Measurements from ENCODE around the gene FOXF2. TPM values are rescaled to one million over a fixed set of nuclear protein-coding genes. Genes with fewer than 3 reads are reported as not detected.

The FOXF2 gene
- total and polyA plus RNA-seq, 2 donors (not counting 3 experiments of a cell fraction or from before 2014, with no cell fraction given), result not detected

DNA sequence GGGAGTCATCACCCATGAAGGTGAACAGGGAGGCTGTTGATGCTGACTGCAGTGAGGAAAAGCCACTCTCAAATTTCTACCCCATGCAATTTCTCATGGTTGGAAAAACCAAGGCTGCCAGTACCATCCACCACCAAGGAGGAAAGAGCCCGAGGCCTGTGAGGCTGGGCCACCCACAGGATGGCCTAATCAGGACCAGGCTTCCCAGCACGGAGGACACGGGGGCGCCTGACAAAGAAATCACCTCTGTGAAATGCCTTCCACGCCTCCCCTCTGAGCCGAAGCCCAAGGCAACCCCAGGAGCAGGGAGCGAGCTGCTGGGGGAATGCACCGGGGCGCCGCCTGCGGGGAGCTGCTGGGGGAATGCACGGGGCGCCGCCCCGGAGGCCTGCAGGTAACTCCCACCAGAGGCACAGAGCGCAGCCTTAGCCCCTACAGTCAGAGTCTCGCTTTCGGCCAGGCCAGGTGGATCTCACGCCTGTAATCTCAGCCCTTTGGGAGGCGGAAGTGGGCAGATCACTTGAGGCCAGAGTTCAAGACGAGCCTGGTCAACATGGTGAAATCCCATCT, 26.9 kb downstream of the FOXF2 start:
- H3K9me3 ChIP-seq (replicated peaks; ENCODE audit: control insufficient read depth, insufficient read depth, low read length), result no peaks in the 10 kb centered on the region
- ChIA-PET POLR2A (no interaction called here), CTCF (no interaction called here)
- no peak overlapping the region for H3K27ac ChIP-seq (ENCODE audit: insufficient read depth, low read depth, low read length)
- H3K9me1 ChIP-seq (replicated peaks; ENCODE audit: control insufficient read depth, extremely low read depth, insufficient read depth, low read length), result no peaks in the 10 kb centered on the region
- no peak overlapping the region for H3K9ac ChIP-seq (replicated peaks; ENCODE audit: extremely low read depth, insufficient read depth, low read length)
- H3K4me3 ChIP-seq (replicated peaks in 1 of 3; ENCODE audit: insufficient read depth in 1 of 3, low read depth in 1 of 3, low read length in 3 of 3), result no peak overlapping the region
- DNase-seq (ENCODE audit: low read depth, low spot score) (no peak), FAIRE-seq (no peak)
- H3K79me2 ChIP-seq (ENCODE audit: control insufficient read depth, insufficient read depth, low read length), result no peaks in the 10 kb centered on the region
- no peaks in the 10 kb centered on the region for H3K27me3 ChIP-seq (ENCODE audit: control insufficient read depth in 2 of 2, insufficient read depth in 2 of 2, low read length in 2 of 2)
- H4K20me1 ChIP-seq (replicated peaks; ENCODE audit: control insufficient read depth, extremely low read depth, insufficient read depth, low read length), result no peaks in the 10 kb centered on the region
- H3K4me1 ChIP-seq (ENCODE audit: control insufficient read depth, extremely low read depth, insufficient read depth, low read length), result no peaks in the 10 kb centered on the region
- intact Hi-C loops (cut with micrococcal nuclease) (no loop called here), dilution Hi-C loops (cut with MboI; ENCODE audit: extremely low pct_ligation_motif_present, low sequenced_read_pairs) (no loop called here)
- H3K4me2 ChIP-seq (ENCODE audit: insufficient read depth, low read length), result no peak overlapping the region
- H2AFZ ChIP-seq (ENCODE audit: low read depth, low read length), result no peak overlapping the region
- H3K36me3 ChIP-seq (ENCODE audit: control insufficient read depth in 2 of 2, extremely low read depth in 1 of 2, insufficient read depth in 2 of 2, low read length in 2 of 2), result no peaks in the 10 kb centered on the region
- TF ChIP-seq POLR2AphosphoS5 (IDR thresholded peaks at IDR 0.05; ENCODE audit: insufficient read depth, low read depth, low read length) (no peak), GATA2 (IDR thresholded peaks at IDR 0.05; ENCODE audit: insufficient read depth, insufficient read length, low read depth, low read length) (no peak), MYC (IDR thresholded peaks at IDR 0.05; ENCODE audit: low read depth, low read length) (no peak), EZH2 (IDR thresholded peaks at IDR 0.05; ENCODE audit: borderline replicate concordance, low read depth, low read length, severe bottlenecking) (no peak), JUN (IDR thresholded peaks at IDR 0.05; ENCODE audit: borderline replicate concordance, insufficient read depth, insufficient read length, low read depth) (no peak), FOS (IDR thresholded peaks at IDR 0.05; ENCODE audit: borderline replicate concordance, insufficient read depth, low read length) (no peak), POLR2A (IDR thresholded peaks at IDR 0.05; ENCODE audit: low read depth, low read length) (no peak)
- TF ChIP-seq, protein P1, sequence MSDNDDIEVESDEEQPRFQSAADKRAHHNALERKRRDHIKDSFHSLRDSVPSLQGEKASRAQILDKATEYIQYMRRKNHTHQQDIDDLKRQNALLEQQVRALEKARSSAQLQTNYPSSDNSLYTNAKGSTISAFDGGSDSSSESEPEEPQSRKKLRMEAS (IDR thresholded peaks at IDR 0.05; ENCODE audit: insufficient read depth, insufficient read length), result no peak
- TF ChIP-seq, protein P2, sequence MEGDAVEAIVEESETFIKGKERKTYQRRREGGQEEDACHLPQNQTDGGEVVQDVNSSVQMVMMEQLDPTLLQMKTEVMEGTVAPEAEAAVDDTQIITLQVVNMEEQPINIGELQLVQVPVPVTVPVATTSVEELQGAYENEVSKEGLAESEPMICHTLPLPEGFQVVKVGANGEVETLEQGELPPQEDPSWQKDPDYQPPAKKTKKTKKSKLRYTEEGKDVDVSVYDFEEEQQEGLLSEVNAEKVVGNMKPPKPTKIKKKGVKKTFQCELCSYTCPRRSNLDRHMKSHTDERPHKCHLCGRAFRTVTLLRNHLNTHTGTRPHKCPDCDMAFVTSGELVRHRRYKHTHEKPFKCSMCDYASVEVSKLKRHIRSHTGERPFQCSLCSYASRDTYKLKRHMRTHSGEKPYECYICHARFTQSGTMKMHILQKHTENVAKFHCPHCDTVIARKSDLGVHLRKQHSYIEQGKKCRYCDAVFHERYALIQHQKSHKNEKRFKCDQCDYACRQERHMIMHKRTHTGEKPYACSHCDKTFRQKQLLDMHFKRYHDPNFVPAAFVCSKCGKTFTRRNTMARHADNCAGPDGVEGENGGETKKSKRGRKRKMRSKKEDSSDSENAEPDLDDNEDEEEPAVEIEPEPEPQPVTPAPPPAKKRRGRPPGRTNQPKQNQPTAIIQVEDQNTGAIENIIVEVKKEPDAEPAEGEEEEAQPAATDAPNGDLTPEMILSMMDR (IDR thresholded peaks at IDR 0.05; ENCODE audit: extremely low read depth in 1 of 2, insufficient read depth in 1 of 2, low read depth in 1 of 2, low read length in 2 of 2), result no peak
- BruUV-seq (replicated peaks), result no TSS peak
